Nephron progenitor cell (in vitro differentiated cells): ENCODE data around the gene SLC4A8.
A peak's percentile ranks its signal among the peaks of the same experiment; 100 is the strongest.

Experiments
- DNase-seq: peaks from one replicate; pipeline ENCODE4 v3.0.0; 2021
- H3K27ac Mint-ChIP-seq: 2 replicates; pipeline ENCODE4 v1.8.0; 2021; ENCODE audit warnings: mild to moderate bottlenecking, moderate library complexity, mixed read lengths
- H3K27me3 Mint-ChIP-seq: 2 replicates; pipeline ENCODE4 v1.8.0; 2021; ENCODE audit warnings: mild to moderate bottlenecking, low read depth, mixed read lengths; ENCODE audit not compliant: poor library complexity
- H3K36me3 Mint-ChIP-seq: 2 replicates; pipeline ENCODE4 v1.8.0; 2021; ENCODE audit warnings: low read depth, mixed read lengths
- H3K4me1 Mint-ChIP-seq: 2 replicates; pipeline ENCODE4 v1.8.0; 2021; ENCODE audit warnings: mixed read lengths
- H3K4me3 Mint-ChIP-seq: 2 replicates; pipeline ENCODE4 v1.8.0; 2021; ENCODE audit warnings: mild to moderate bottlenecking, moderate library complexity, mixed read lengths
- H3K9me3 Mint-ChIP-seq: 2 replicates; pipeline ENCODE4 v1.8.0; 2021; ENCODE audit warnings: mild to moderate bottlenecking, moderate library complexity, mixed read lengths
- CTCF ChIP-seq: fragments of 200-600 bp; sonication (generic); IDR thresholded peaks from 2 replicates; pipeline ENCODE4 v1.5.0; 2021; ENCODE audit warnings: antibody characterized with exemption

The SLC4A8 gene

GRCh38 chr12:51424094-51424661 is 453 bp upstream of the SLC4A8 start:
- Mint-ChIP-seq H3K4me3 (peak overlapping the region; percentile 23), H3K4me1 (peaks cover 20% of the 10 kb centered on the region), H3K36me3 (no peaks in the 10 kb centered on the region), H3K27ac (no peak overlapping the region), H3K27me3 (peaks cover 23% of the 10 kb centered on the region), H3K9me3 (no peaks in the 10 kb centered on the region)
- TF ChIP-seq CTCF: no peak
- no peak for DNase-seq

- H3K4me3 Mint-ChIP-seq: no peak overlapping the region
- TF ChIP-seq CTCF: no peak
These were observed 3.6 kb downstream of the SLC4A8 start for GRCh38 chr12:51428256-51428655.

GRCh38 chr12:51429700-51430099 is 5.1 kb downstream of the SLC4A8 start:
- Mint-ChIP-seq H3K9me3 (peaks cover 3% of the 10 kb centered on the region), H3K4me1 (no peaks in the 10 kb centered on the region), H3K27ac (no peak overlapping the region), H3K27me3 (peaks cover 25% of the 10 kb centered on the region), H3K4me3 (no peak overlapping the region), H3K36me3 (no peaks in the 10 kb centered on the region)
- TF ChIP-seq CTCF: no peak
- no peak for DNase-seq

More at GRCh38 chr12:51428256-51428655, 3.6 kb downstream of the SLC4A8 start:
- H3K27me3 Mint-ChIP-seq: peaks cover 25% of the 10 kb centered on the region
- no peak overlapping the region for H3K27ac Mint-ChIP-seq
- DNase-seq: no peak
- H3K9me3 Mint-ChIP-seq: peaks cover 3% of the 10 kb centered on the region
- H3K4me1 Mint-ChIP-seq: peaks cover 9% of the 10 kb centered on the region
- no peaks in the 10 kb centered on the region for H3K36me3 Mint-ChIP-seq

- no peak for DNase-seq
- no peak overlapping the region for H3K27ac Mint-ChIP-seq
- no peak for TF ChIP-seq CTCF
- no peaks in the 10 kb centered on the region for H3K4me1 Mint-ChIP-seq
- H3K9me3 Mint-ChIP-seq: peaks cover 3% of the 10 kb centered on the region
- H3K36me3 Mint-ChIP-seq: no peaks in the 10 kb centered on the region
- no peak overlapping the region for H3K4me3 Mint-ChIP-seq
- peaks cover 22% of the 10 kb centered on the region for H3K27me3 Mint-ChIP-seq
These were observed 5.7 kb downstream of the SLC4A8 start for GRCh38 chr12:51430196-51430895.

- Mint-ChIP-seq H3K4me1 (no peaks in the 10 kb centered on the region), H3K36me3 (no peaks in the 10 kb centered on the region), H3K4me3 (no peak overlapping the region), H3K27me3 (peaks cover 15% of the 10 kb centered on the region), H3K27ac (no peak overlapping the region), H3K9me3 (peaks cover 3% of the 10 kb centered on the region)
- DNase-seq: no peak
- no peak for TF ChIP-seq CTCF
These were observed 8.3 kb downstream of the SLC4A8 start for GRCh38 chr12:51432921-51433320.

- no peak overlapping the region for H3K27ac Mint-ChIP-seq
- no peak for TF ChIP-seq CTCF
- peaks cover 12% of the 10 kb centered on the region for H3K27me3 Mint-ChIP-seq
- peaks cover 3% of the 10 kb centered on the region for H3K9me3 Mint-ChIP-seq
- no peak overlapping the region for H3K4me3 Mint-ChIP-seq
- no peak for DNase-seq
- no peaks in the 10 kb centered on the region for H3K4me1 Mint-ChIP-seq
- H3K36me3 Mint-ChIP-seq: no peaks in the 10 kb centered on the region
These were observed 9.7 kb downstream of the SLC4A8 start for GRCh38 chr12:51434305-51434704.
